ENCODE data around the gene TTC36. TPM values are rescaled to one million over a fixed set of nuclear protein-coding genes. Genes with fewer than 3 reads are reported as not detected.

TTC36 gene
- total RNA-seq, 1 experiment from 2014 or later: not detected

GRCh38 chr11:118526688-118527087 is 586 bp upstream of the TTC36 start:
- H3K27me3 ChIP-seq (ENCODE audit: control insufficient read depth, insufficient read depth, low read length): no peaks in the 10 kb centered on the region; the same call in 1 of the 2 replicates
- no peak for DNase-seq
- H3K4me3 ChIP-seq (ENCODE audit: insufficient read depth, low read depth, low read length): no peak overlapping the region
- peaks cover 19% of the 10 kb centered on the region for H3K36me3 ChIP-seq (replicated peaks; ENCODE audit: control insufficient read depth, insufficient read depth, low read length)

GRCh38 chr11:118528511-118528910 is 1.2 kb downstream of the TTC36 start:
- Histone ChIP-seq H3K4me3 (ENCODE audit: insufficient read depth, low read depth, low read length) (no peak overlapping the region), H3K36me3 (replicated peaks; ENCODE audit: control insufficient read depth, insufficient read depth, low read length) (peaks cover 7% of the 10 kb centered on the region), H3K27me3 (ENCODE audit: control insufficient read depth, insufficient read depth, low read length) (no peaks in the 10 kb centered on the region; the same call in 1 of the 2 replicates)
- DNase-seq: no peak

- H3K36me3 ChIP-seq (replicated peaks; ENCODE audit: control insufficient read depth, insufficient read depth, low read length): peaks cover 1% of the 10 kb centered on the region; the same call in 1 of the 2 replicates
- no peak overlapping the region; the same call in 1 of the 2 replicates for H3K4me3 ChIP-seq (ENCODE audit: insufficient read depth, low read depth, low read length)
- DNase-seq: peak; percentile 59
- H3K27me3 ChIP-seq (ENCODE audit: control insufficient read depth, insufficient read depth, low read length): no peaks in the 10 kb centered on the region; the same call in 1 of the 2 replicates
These were observed 2.4 kb downstream of the TTC36 start for GRCh38 chr11:118529584-118530175.

GRCh38 chr11:118530180-118530682 is 3.0 kb downstream of the TTC36 start:
- H3K27me3 ChIP-seq (ENCODE audit: control insufficient read depth, insufficient read depth, low read length): no peaks in the 10 kb centered on the region; the same call in 1 of the 2 replicates
- DNase-seq: peak; percentile 91
- peak overlapping the region; percentile 89 for H3K4me3 ChIP-seq (ENCODE audit: insufficient read depth, low read depth, low read length)
- peaks cover 1% of the 10 kb centered on the region; the same call in 1 of the 2 replicates for H3K36me3 ChIP-seq (replicated peaks; ENCODE audit: control insufficient read depth, insufficient read depth, low read length)

GRCh38 chr11:118530683-118531596 is 3.7 kb downstream of the TTC36 start, which contains the start of gene TMEM25:
TSS of gene TMEM25 (plus strand) at chr11:118531192. CDS start at chr11:118531802, 610 bp downstream.
- H3K27me3 ChIP-seq (ENCODE audit: control insufficient read depth, insufficient read depth, low read length): no peaks in the 10 kb centered on the region; the same call in 1 of the 2 replicates
- H3K36me3 ChIP-seq (replicated peaks; ENCODE audit: control insufficient read depth, insufficient read depth, low read length): peaks cover 1% of the 10 kb centered on the region; the same call in 1 of the 2 replicates
- peak within 1 kb of the TSS; percentile 89 for H3K4me3 ChIP-seq (ENCODE audit: insufficient read depth, low read depth, low read length)
- DNase-seq: peak; percentile 98

- Histone ChIP-seq H3K36me3 (replicated peaks; ENCODE audit: control insufficient read depth, insufficient read depth, low read length) (peaks cover 1% of the 10 kb centered on the region; the same call in 1 of the 2 replicates), H3K4me3 (ENCODE audit: insufficient read depth, low read depth, low read length) (peak overlapping the region; percentile 89), H3K27me3 (ENCODE audit: control insufficient read depth, insufficient read depth, low read length) (no peaks in the 10 kb centered on the region; the same call in 1 of the 2 replicates)
- DNase-seq: peak; percentile 79
These were observed 4.4 kb downstream of the TTC36 start for GRCh38 chr11:118531597-118532084.

- Histone ChIP-seq H3K36me3 (replicated peaks; ENCODE audit: control insufficient read depth, insufficient read depth, low read length) (peaks cover 1% of the 10 kb centered on the region; the same call in 1 of the 2 replicates), H3K27me3 (ENCODE audit: control insufficient read depth, insufficient read depth, low read length) (no peaks in the 10 kb centered on the region; the same call in 1 of the 2 replicates), H3K4me3 (ENCODE audit: insufficient read depth, low read depth, low read length) (no peak overlapping the region)
- DNase-seq: no peak
These were observed 4.8 kb downstream of the TTC36 start for GRCh38 chr11:118532091-118532490.

GRCh38 chr11:118532852-118533768 is 5.8 kb downstream of the TTC36 start:
- Histone ChIP-seq H3K27me3 (ENCODE audit: control insufficient read depth, insufficient read depth, low read length) (no peaks in the 10 kb centered on the region; the same call in 1 of the 2 replicates), H3K4me3 (ENCODE audit: insufficient read depth, low read depth, low read length) (no peak overlapping the region), H3K36me3 (replicated peaks; ENCODE audit: control insufficient read depth, insufficient read depth, low read length) (peaks cover 1% of the 10 kb centered on the region; the same call in 1 of the 2 replicates)
- DNase-seq: no peak

- peaks cover 1% of the 10 kb centered on the region; the same call in 1 of the 2 replicates for H3K36me3 ChIP-seq (replicated peaks; ENCODE audit: control insufficient read depth, insufficient read depth, low read length)
- DNase-seq: no peak
- H3K27me3 ChIP-seq (ENCODE audit: control insufficient read depth, insufficient read depth, low read length): no peaks in the 10 kb centered on the region; the same call in 1 of the 2 replicates
- H3K4me3 ChIP-seq (ENCODE audit: insufficient read depth, low read depth, low read length): no peak overlapping the region
These were observed 6.8 kb downstream of the TTC36 start for GRCh38 chr11:118533769-118534729.

GRCh38 chr11:118535261-118535660 is 8.0 kb downstream of the TTC36 start:
- peaks cover 1% of the 10 kb centered on the region; the same call in 1 of the 2 replicates for H3K36me3 ChIP-seq (replicated peaks; ENCODE audit: control insufficient read depth, insufficient read depth, low read length)
- no peaks in the 10 kb centered on the region for H3K27me3 ChIP-seq (ENCODE audit: control insufficient read depth, insufficient read depth, low read length)
- DNase-seq: no peak
- no peak overlapping the region for H3K4me3 ChIP-seq (ENCODE audit: insufficient read depth, low read depth, low read length)

- DNase-seq: no peak
- Histone ChIP-seq H3K27me3 (ENCODE audit: control insufficient read depth, insufficient read depth, low read length) (no peaks in the 10 kb centered on the region), H3K4me3 (ENCODE audit: insufficient read depth, low read depth, low read length) (no peak overlapping the region), H3K36me3 (replicated peaks; ENCODE audit: control insufficient read depth, insufficient read depth, low read length) (peaks cover 1% of the 10 kb centered on the region; the same call in 1 of the 2 replicates)
These were observed 9.5 kb downstream of the TTC36 start for GRCh38 chr11:118536726-118537125.

GRCh38 chr11:118537409-118537980 is 10.2 kb downstream of the TTC36 start:
- Histone ChIP-seq H3K4me3 (ENCODE audit: insufficient read depth, low read depth, low read length) (no peak overlapping the region), H3K27me3 (ENCODE audit: control insufficient read depth, insufficient read depth, low read length) (no peaks in the 10 kb centered on the region), H3K36me3 (replicated peaks; ENCODE audit: control insufficient read depth, insufficient read depth, low read length) (peaks cover 1% of the 10 kb centered on the region; the same call in 1 of the 2 replicates)
- no peak for DNase-seq

Data from H7 (cell line).